Left renal cortex interstitium (tissue), 4 donors: ENCODE results near the gene CD151. TPM values are rescaled to one million over a fixed set of nuclear protein-coding genes. Genes with fewer than 3 reads are reported as not detected.

Source experiments
- DNase-seq, 4 donors: peaks; one replicate each; pipeline ENCODE4 v3.0.0-alpha.2; 2013; ENCODE audit warnings: low read depth in 4 of 4, low spot score in 2 of 4, missing footprints in 1 of 4
- polyA plus RNA-seq, 4 donors: library from polyadenylated mRNA; unstranded; fragments of 120-200 nt; gene quantifications; one replicate each; pipeline ENCODE4 v1.2.1, GENCODE V29; 2013; ENCODE audit not compliant: insufficient read length in 4 of 4

Gene CD151
- polyA plus RNA-seq, 4 donors, result 192 to 238 (median 217) TPM

DNA sequence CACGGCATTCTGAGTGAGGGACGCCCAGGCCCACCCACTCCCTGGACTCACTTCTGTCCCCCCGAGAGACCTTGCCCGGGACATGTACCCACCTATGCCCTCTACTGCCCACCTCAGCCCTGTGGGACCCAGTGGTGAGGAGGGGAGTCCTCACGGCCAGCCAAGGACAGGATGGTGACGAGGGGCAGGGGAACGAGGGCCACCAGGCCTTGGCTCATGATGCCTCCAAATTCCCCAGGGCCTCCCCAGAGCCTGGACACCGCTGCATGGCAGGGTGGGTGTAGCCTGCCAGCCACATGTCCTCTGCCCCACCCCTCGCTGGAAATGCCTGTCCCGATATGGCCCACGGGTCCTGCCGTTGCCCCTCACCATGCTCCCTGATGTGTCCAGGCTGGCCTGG is 36.0 kb downstream of the CD151 start:
- DNase-seq, result no peak

- no peak for DNase-seq
Measured at GRCh38 chr11:869399-870126, 36.8 kb downstream of the CD151 start.

- DNase-seq, result no peak
Measured at GRCh38 chr11:870127-870413, 37.3 kb downstream of the CD151 start.

DNA sequence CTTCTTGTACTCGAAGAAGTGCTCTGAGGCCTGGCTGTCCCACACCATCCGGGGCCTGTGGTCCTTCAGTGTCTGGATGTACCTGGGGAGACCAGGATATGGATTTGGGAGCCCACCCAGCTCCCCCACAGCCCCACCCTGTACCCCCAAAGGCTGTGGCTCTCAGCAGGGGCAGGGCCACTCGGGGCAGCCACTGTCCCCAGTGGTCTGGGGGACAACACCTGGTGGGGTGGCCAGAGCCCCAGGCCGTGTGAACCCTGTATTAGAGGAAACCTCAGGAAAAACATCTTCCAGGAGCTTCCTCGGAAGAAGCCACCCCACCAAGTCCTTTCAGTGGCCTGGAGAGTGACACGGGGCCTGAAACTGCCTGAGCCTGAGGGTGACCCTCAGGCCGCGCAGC is 37.7 kb downstream of the CD151 start:
- no peak for DNase-seq

DNA sequence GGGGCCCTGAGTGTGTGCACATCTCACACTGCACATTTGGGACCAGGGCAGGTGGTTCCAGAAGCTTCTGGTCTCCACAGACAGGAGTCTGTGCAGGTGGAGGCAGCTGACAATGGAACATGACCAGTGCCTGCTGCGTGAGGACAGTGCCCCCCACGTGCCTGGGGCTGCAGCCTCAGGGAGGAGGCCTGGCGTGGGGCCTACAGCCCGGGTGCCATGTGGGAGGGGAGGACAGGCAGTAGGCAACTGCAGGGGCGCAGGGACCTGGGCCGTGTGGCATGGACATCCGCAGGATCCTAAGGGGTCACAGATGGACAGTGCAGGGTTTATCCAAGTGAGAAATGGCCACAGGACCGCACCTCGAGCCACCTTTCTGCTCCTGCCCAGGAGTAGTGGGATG is 38.7 kb downstream of the CD151 start:
- DNase-seq, result no peak

DNA sequence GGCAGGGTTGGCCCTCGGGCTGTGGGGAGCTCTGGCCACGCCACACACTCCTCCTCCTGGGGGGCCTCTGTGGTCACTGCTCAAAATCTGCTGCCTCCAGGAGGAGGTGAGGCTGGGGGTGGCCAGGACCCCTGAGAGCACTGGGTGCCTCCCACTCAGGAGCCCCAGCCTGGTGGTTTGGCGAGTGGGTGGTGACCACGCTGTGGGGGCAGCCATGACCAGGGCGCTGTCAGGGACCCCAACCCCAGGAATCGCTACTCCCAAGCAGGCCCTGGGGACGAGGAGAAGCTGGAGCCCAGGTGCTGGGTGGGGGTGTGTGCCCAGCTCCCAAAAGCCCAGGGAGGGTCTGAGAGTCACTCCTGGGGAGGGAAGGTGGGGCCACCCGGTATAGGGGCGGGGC is 40.0 kb downstream of the CD151 start:
- no peak for DNase-seq

- no peak for DNase-seq
Measured at GRCh38 chr11:873706-874105, 41.0 kb downstream of the CD151 start.

DNA sequence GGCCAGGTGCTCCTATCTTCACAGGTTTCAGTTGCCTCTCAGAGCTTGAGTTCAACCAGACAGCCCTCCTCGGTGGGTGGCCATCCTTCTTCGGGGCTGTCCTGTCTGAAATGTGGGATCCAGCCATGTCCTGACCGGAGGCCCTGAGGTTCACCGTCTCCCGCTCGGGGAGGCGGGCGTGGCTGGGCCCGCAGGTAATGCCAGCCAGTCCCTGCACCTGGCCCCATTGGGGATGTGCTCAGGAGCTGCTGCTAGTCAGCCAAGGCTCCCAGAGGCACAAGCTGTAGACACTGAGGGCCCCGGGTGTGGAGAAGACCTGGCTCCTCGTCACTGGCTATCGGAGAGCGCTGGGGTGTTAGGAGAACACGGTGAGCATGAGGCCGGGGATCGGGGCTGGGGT is 42.5 kb downstream of the CD151 start:
- DNase-seq, result no peak

- no peak for DNase-seq
Measured at GRCh38 chr11:875769-876301, 43.1 kb downstream of the CD151 start.

- DNase-seq, result no peak
Measured at GRCh38 chr11:876545-876944, 43.8 kb downstream of the CD151 start.

GRCh38 chr11:877565-877964 is 44.8 kb downstream of the CD151 start:
- no peak for DNase-seq

- no peak for DNase-seq
Measured at GRCh38 chr11:880447-880846, 47.7 kb downstream of the CD151 start.

DNA sequence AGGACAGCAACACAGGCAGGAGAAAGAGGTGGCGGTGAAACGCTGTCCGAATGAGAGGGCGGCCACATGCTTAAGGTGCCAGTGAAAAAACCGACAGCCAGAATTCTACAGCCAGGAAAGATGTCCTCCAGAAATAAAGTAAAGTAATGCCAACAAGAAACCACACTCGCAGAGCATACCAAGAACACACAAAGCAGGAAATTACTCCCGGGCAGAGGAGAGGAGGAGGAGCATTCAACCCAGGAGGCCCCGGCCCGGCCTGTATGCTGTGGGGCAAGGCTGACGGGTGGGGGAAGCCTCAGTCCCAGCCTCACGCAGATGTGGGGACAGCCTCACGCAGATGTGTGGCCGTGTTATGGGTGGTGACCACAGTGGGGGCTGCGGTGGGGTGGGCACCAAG is 49.8 kb downstream of the CD151 start:
- DNase-seq, result no peak

DNA sequence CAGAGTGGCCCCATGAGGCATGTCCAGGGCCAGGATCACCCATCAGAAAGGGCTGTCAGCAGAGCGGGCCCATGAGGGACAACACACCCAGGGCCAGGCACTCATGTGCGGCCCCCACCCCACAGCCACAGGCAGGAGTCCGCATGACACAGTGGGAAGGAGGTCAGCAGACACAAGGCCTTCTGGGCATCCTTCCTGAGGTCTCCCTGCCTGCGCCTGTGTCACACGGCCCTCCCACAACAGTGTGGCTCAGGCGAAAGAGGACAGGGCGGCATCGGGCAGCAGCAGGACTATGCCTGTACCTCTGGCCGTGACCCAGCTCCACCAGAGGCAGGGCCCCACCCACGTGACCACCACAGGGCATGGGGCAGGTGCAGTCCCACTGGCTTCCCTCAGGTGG is 50.8 kb downstream of the CD151 start:
- DNase-seq, result no peak

DNA sequence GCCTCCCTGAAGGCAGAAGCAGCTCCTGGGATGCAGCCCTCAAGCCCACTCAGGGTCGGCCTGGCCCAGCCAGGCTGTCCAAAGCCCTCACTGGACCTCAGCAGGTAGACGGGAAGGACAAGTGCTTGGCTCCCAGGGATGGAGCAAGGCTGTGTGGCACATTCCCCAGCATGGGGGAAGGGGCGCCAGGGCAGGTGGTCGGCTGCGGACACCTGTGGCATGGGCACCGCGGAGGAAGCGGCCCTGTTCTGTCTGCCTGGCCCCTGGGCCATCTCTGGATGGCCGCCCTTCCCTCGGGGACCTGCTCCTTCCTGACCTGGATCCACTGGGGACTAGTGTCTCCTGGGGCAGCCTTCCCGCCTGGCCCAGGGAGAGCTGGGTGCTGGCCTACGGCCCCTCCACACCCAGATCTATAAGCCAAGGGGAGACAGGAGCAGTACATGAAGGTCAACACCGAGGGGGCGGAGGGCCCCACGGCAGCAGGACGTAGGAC is 51.9 kb downstream of the CD151 start:
- DNase-seq, result no peak

DNA sequence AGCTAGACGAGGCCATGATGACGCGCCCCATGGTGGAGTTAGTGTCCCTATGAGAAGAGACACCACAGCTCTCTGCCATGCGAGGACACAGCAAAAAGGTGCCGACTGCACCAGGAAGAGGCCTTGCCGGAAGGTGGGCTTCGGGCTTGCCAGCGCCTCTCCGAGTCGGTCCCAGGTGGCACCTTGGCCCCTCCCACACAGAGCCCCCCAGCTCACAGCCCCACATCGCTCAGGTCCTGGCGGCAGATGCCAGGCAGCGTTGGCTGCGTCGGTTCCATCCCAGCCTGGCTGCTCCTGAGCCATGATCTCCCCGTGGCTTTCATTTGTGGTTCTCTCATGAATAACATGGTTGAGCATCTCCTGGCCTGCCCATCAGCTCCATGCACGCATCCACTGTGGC is 53.8 kb downstream of the CD151 start:
- no peak for DNase-seq

DNA sequence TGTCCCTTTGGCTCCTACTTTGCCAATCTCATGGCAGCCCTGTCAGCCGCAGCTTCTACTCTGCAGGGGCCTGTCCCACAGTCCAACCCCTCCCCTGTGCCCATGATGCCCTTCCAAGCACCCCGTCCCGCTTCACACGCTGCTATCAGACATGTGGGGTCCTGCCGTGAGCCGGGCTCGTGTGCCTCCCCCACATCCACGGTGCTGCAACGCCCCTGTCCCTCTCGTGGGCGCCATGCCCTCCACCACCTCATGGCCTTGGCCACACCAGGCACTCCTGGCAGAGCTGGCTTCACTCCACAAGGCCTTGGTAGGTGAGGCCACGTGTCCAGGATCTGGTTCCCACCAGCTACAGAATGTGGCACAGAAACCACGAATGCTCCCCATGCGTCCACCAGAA is 54.8 kb downstream of the CD151 start:
- no peak for DNase-seq

Other genes starting within 250 kb of the CD151 start
- gene IRF7, start 217.0 kb upstream of the CD151 start, polyA plus RNA-seq, result 10 to 100 TPM in 3 of 4 donors, 1 to 10 TPM in 1; 5.4 to 15.4 (median 12.5) TPM
- 10 to 100 TPM; 24.9 to 49.2 (median 41.9) TPM for gene CDHR5, start 208.0 kb upstream of the CD151 start, polyA plus RNA-seq
- 1 to 10 TPM in 3 of 4 donors, under 1 TPM in 1; 0.92 to 4.1 (median 2.2) TPM for gene SCT, start 205.8 kb upstream of the CD151 start, polyA plus RNA-seq
- 1 to 10 TPM; 1.8 to 5.2 (median 4.7) TPM for gene DRD4, start 195.7 kb upstream of the CD151 start, polyA plus RNA-seq
- 10 to 100 TPM; 44.7 to 57.7 (median 51.1) TPM for gene DEAF1, start 137.7 kb upstream of the CD151 start, polyA plus RNA-seq
- gene TMEM80, start 137.1 kb upstream of the CD151 start, polyA plus RNA-seq, result 10 to 100 TPM; 36.1 to 56.7 (median 46.3) TPM
- 100 to 1,000 TPM; 104 to 161 (median 139) TPM for gene EPS8L2, start 126.7 kb upstream of the CD151 start, polyA plus RNA-seq
- 100 to 1,000 TPM; 123 to 164 (median 136) TPM for gene TALDO1, start 85.5 kb upstream of the CD151 start, polyA plus RNA-seq
- gene GATD1, start 55.5 kb upstream of the CD151 start, polyA plus RNA-seq, result 100 to 1,000 TPM in 1 of 4 donors, 10 to 100 TPM in 3; 55.3 to 115 (median 84.8) TPM
- 1 to 10 TPM in 2 of 4 donors, under 1 TPM in 2; 0.28 to 1.3 (median 0.99) TPM for gene CEND1, start 42.9 kb upstream of the CD151 start, polyA plus RNA-seq
- 10 to 100 TPM; 13.1 to 24.3 (median 18.6) TPM for gene SLC25A22, start 34.7 kb upstream of the CD151 start, polyA plus RNA-seq
- 10 to 100 TPM in 3 of 4 donors, 1 to 10 TPM in 1; 6.7 to 17.8 (median 12.9) TPM for gene PIDD1, start 27.7 kb upstream of the CD151 start, polyA plus RNA-seq
- 1,000 to 10,000 TPM in 3 of 4 donors, 100 to 1,000 TPM in 1; 903 to 1,462 (median 1,115) TPM for gene RPLP2, start 23.0 kb upstream of the CD151 start, polyA plus RNA-seq
- gene PNPLA2, start 14.0 kb upstream of the CD151 start, polyA plus RNA-seq, result 10 to 100 TPM; 38.2 to 87.6 (median 68.0) TPM
- gene CRACR2B, start 5.0 kb upstream of the CD151 start, polyA plus RNA-seq, result 10 to 100 TPM in 3 of 4 donors, 1 to 10 TPM in 1; 9.8 to 20.8 (median 17.2) TPM
- gene POLR2L, start 9.6 kb downstream of the CD151 start, polyA plus RNA-seq, result 100 to 1,000 TPM in 2 of 4 donors, 10 to 100 TPM in 2; 84.8 to 149 (median 111) TPM
- gene TSPAN4, start 9.9 kb downstream of the CD151 start, polyA plus RNA-seq, result 10 to 100 TPM; 65.9 to 94.9 (median 76.6) TPM
- 100 to 1,000 TPM; 108 to 134 (median 117) TPM for gene CHID1, start 77.9 kb downstream of the CD151 start, polyA plus RNA-seq
- gene AP2A2, start 92.9 kb downstream of the CD151 start, polyA plus RNA-seq, result 100 to 1,000 TPM in 2 of 4 donors, 10 to 100 TPM in 2; 95.7 to 134 (median 108) TPM
- 10 to 100 TPM in 2 of 4 donors, 1 to 10 TPM in 2; 5.7 to 56.0 (median 20.3) TPM for gene MUC6, start 203.8 kb downstream of the CD151 start, polyA plus RNA-seq
- under 1 TPM in 3 of 4 donors, not detected in 1; 0.08 to 0.30 (median 0.14) TPM for gene MUC2, start 241.9 kb downstream of the CD151 start, polyA plus RNA-seq